HG03558 (cell line): ENCODE data around the gene MAST4.
A peak's percentile ranks its signal among the peaks of the same experiment; 100 is the strongest.

Experiments used
- ATAC-seq: cut with Tn5 transposase; IDR thresholded peaks from one replicate; pipeline ENCODE4 v1.9.1; 2021; ENCODE audit warnings: moderate number of reproducible peaks; ENCODE audit not compliant: unreplicated experiment; ENCODE audit errors: extremely low read depth

The MAST4 gene

GRCh38 chr5:66932457-66932856 lies 336.3 kb downstream of the MAST4 start:
- ATAC-seq = no peak

- no peak for ATAC-seq
Observed at GRCh38 chr5:66933066-66933465, 336.9 kb downstream of the MAST4 start.

- no peak for ATAC-seq
Observed at GRCh38 chr5:66939094-66939493, 342.9 kb downstream of the MAST4 start.

- ATAC-seq = peak; percentile 96
Observed at GRCh38 chr5:66945389-66946349, 349.5 kb downstream of the MAST4 start.

GRCh38 chr5:66947458-66947857 lies 351.3 kb downstream of the MAST4 start:
- ATAC-seq = no peak

GRCh38 chr5:66949066-66949465 lies 352.9 kb downstream of the MAST4 start:
- ATAC-seq = no peak

GRCh38 chr5:66952153-66952552 lies 356.0 kb downstream of the MAST4 start:
- ATAC-seq = no peak

GRCh38 chr5:66956439-66956838 lies 360.2 kb downstream of the MAST4 start:
- ATAC-seq = no peak

- ATAC-seq = no peak
Observed at GRCh38 chr5:66958201-66958979, 362.2 kb downstream of the MAST4 start.

- ATAC-seq = no peak
Observed at GRCh38 chr5:66958980-66959641, 362.9 kb downstream of the MAST4 start.

GRCh38 chr5:66959653-66960052 lies 363.5 kb downstream of the MAST4 start:
- no peak for ATAC-seq

- ATAC-seq = no peak
Observed at GRCh38 chr5:66960369-66961137, 364.4 kb downstream of the MAST4 start.

- no peak for ATAC-seq
Observed at GRCh38 chr5:66963559-66963971, 367.4 kb downstream of the MAST4 start.

- ATAC-seq = no peak
Observed at GRCh38 chr5:66966439-66966838, 370.2 kb downstream of the MAST4 start.

GRCh38 chr5:66967102-66967501 lies 370.9 kb downstream of the MAST4 start:
- ATAC-seq = no peak

- ATAC-seq = no peak
Observed at GRCh38 chr5:66967826-66968262, 371.7 kb downstream of the MAST4 start.

- no peak for ATAC-seq
Observed at GRCh38 chr5:66969484-66969883, 373.3 kb downstream of the MAST4 start.

- no peak for ATAC-seq
Observed at GRCh38 chr5:66969963-66970362, 373.8 kb downstream of the MAST4 start.

GRCh38 chr5:66972004-66972403 lies 375.8 kb downstream of the MAST4 start:
- no peak for ATAC-seq

GRCh38 chr5:66974256-66974655 lies 378.1 kb downstream of the MAST4 start:
- ATAC-seq = no peak
